Karpas-422 (cell line): Measurements from ENCODE around the gene LYST. TPM values are rescaled to one million over a fixed set of nuclear protein-coding genes. Genes with fewer than 3 reads are reported as not detected.

ENCODE experiments used
- DNase-seq: peaks from one replicate; pipeline ENCODE4 v3.0.0-alpha.2; 2015
- H2AFZ ChIP-seq: fragments of 200-600 bp; sonication (generic); 2 replicates; pipeline ENCODE4 v1.6.1; 2014; ENCODE audit warnings: antibody characterized with exemption, low read length, mixed read lengths
- H3K27ac ChIP-seq: fragments of 200-600 bp; sonication (generic); 2 replicates; pipeline ENCODE4 v1.5.1; 2014; ENCODE audit warnings: mild to moderate bottlenecking, low read length, moderate library complexity
- H3K27me3 ChIP-seq: fragments of 200-600 bp; sonication (generic); 2 replicates; pipeline ENCODE4 v1.6.1; 2014; ENCODE audit warnings: low read length, mixed read lengths
- H3K36me3 ChIP-seq: fragments of 200-600 bp; sonication (generic); 2 replicates; pipeline ENCODE4 v1.6.1; 2014; ENCODE audit warnings: low read length, mixed read lengths; ENCODE audit not compliant: insufficient read depth
- H3K4me1 ChIP-seq: fragments of 200-600 bp; sonication (generic); 2 replicates; pipeline ENCODE4 v1.6.1; 2014; ENCODE audit warnings: mild to moderate bottlenecking, low read length, mixed read lengths
- H3K4me2 ChIP-seq: fragments of 200-600 bp; sonication (generic); 2 replicates; pipeline ENCODE4 v1.6.1; 2014; ENCODE audit warnings: low read length, low read depth, mild to moderate bottlenecking; ENCODE audit not compliant: poor library complexity, severe bottlenecking
- H3K4me3 ChIP-seq: fragments of 200-600 bp; sonication (generic); 2 replicates; pipeline ENCODE4 v1.5.1; 2014; ENCODE audit warnings: mild to moderate bottlenecking, antibody characterized with exemption, low read length, mixed read lengths
- H3K79me2 ChIP-seq: fragments of 200-600 bp; sonication (generic); 2 replicates; pipeline ENCODE4 v1.6.1; 2014; ENCODE audit warnings: mild to moderate bottlenecking, low read length, mixed read lengths
- H3K9ac ChIP-seq: fragments of 200-600 bp; sonication (generic); 2 replicates; pipeline ENCODE4 v1.6.0; 2014; ENCODE audit warnings: low read length
- H3K9me2 ChIP-seq: fragments of 200-600 bp; sonication (generic), shearing (Covaris generic); replicated peaks from 2 replicates; pipeline ENCODE4 v1.6.0; 2014; ENCODE audit warnings: mild to moderate bottlenecking, low read length, moderate library complexity; ENCODE audit not compliant: insufficient read depth
- H3K9me3 ChIP-seq: fragments of 300-700, 200-600 bp; sonication (generic); 2 replicates; pipeline ENCODE4 v1.6.1; 2014; ENCODE audit warnings: low read length, mixed read lengths
- H4K20me1 ChIP-seq: fragments of 200-600 bp; sonication (generic); 2 replicates; pipeline ENCODE4 v1.6.1; 2014; ENCODE audit warnings: mild to moderate bottlenecking, antibody characterized with exemption, low read length, low read depth; ENCODE audit not compliant: insufficient read depth
- total RNA-seq: library from RNA; depleted of rRNA; stranded (reverse); fragments of >200 nt; shearing (Covaris generic); gene quantifications from 2 replicates; pipeline ENCODE4 v1.2.3, GENCODE V29; 2014; ENCODE audit warnings: low replicate concordance

LYST gene
- total RNA-seq, 1 experiment from 2014 or later, result 7.8 TPM

- H3K9me3 ChIP-seq, result no peaks in the 10 kb centered on the region
- H3K9ac ChIP-seq, result no peak overlapping the region
- DNase-seq, result no peak
- no peak overlapping the region for H3K4me2 ChIP-seq
- no peak overlapping the region for H3K4me3 ChIP-seq
- no peaks in the 10 kb centered on the region for H3K27me3 ChIP-seq
- no peaks in the 10 kb centered on the region for H3K79me2 ChIP-seq
- no peaks in the 10 kb centered on the region for H3K4me1 ChIP-seq
- no peaks in the 10 kb centered on the region for H3K9me2 ChIP-seq
- H3K36me3 ChIP-seq, result no peaks in the 10 kb centered on the region
- no peak overlapping the region for H2AFZ ChIP-seq
- no peaks in the 10 kb centered on the region for H4K20me1 ChIP-seq
- no peak overlapping the region for H3K27ac ChIP-seq
Observed at GRCh38 chr1:235892202-235892601, 25.5 kb upstream of the LYST start.

- H2AFZ ChIP-seq, result no peak overlapping the region
- no peaks in the 10 kb centered on the region for H3K27me3 ChIP-seq
- H3K79me2 ChIP-seq, result no peaks in the 10 kb centered on the region
- H3K9ac ChIP-seq, result no peak overlapping the region
- no peaks in the 10 kb centered on the region for H3K36me3 ChIP-seq
- H4K20me1 ChIP-seq, result no peaks in the 10 kb centered on the region
- H3K9me2 ChIP-seq, result no peaks in the 10 kb centered on the region
- H3K9me3 ChIP-seq, result no peaks in the 10 kb centered on the region
- no peak overlapping the region for H3K4me2 ChIP-seq
- no peaks in the 10 kb centered on the region for H3K4me1 ChIP-seq
- no peak for DNase-seq
- H3K27ac ChIP-seq, result no peak overlapping the region
- no peak overlapping the region for H3K4me3 ChIP-seq
Observed at GRCh38 chr1:235888119-235888643, 21.5 kb upstream of the LYST start.

GRCh38 chr1:235887676-235888075 lies 21.0 kb upstream of the LYST start:
- H3K27ac ChIP-seq, result no peak overlapping the region
- H2AFZ ChIP-seq, result no peak overlapping the region
- no peaks in the 10 kb centered on the region for H3K79me2 ChIP-seq
- H3K4me1 ChIP-seq, result no peaks in the 10 kb centered on the region
- H3K9me2 ChIP-seq, result no peaks in the 10 kb centered on the region
- no peaks in the 10 kb centered on the region for H4K20me1 ChIP-seq
- H3K4me3 ChIP-seq, result no peak overlapping the region
- no peaks in the 10 kb centered on the region for H3K27me3 ChIP-seq
- no peaks in the 10 kb centered on the region for H3K9me3 ChIP-seq
- H3K36me3 ChIP-seq, result no peaks in the 10 kb centered on the region
- no peak for DNase-seq
- no peak overlapping the region for H3K4me2 ChIP-seq
- H3K9ac ChIP-seq, result no peak overlapping the region

GRCh38 chr1:235885655-235886262 lies 19.1 kb upstream of the LYST start:
- Histone ChIP-seq H3K79me2 (no peaks in the 10 kb centered on the region), H3K4me1 (no peaks in the 10 kb centered on the region), H3K27me3 (no peaks in the 10 kb centered on the region), H3K9me2 (no peaks in the 10 kb centered on the region), H3K4me2 (no peak overlapping the region), H4K20me1 (no peaks in the 10 kb centered on the region), H3K9ac (no peak overlapping the region), H2AFZ (no peak overlapping the region), H3K9me3 (no peaks in the 10 kb centered on the region), H3K27ac (no peak overlapping the region), H3K36me3 (no peaks in the 10 kb centered on the region), H3K4me3 (no peak overlapping the region)
- DNase-seq, result no peak

- H3K36me3 ChIP-seq, result no peaks in the 10 kb centered on the region
- H3K4me1 ChIP-seq, result no peaks in the 10 kb centered on the region
- no peaks in the 10 kb centered on the region for H3K9me2 ChIP-seq
- H3K9me3 ChIP-seq, result no peaks in the 10 kb centered on the region
- no peaks in the 10 kb centered on the region for H3K79me2 ChIP-seq
- no peak overlapping the region for H3K9ac ChIP-seq
- no peaks in the 10 kb centered on the region for H3K27me3 ChIP-seq
- no peak overlapping the region for H3K27ac ChIP-seq
- no peak overlapping the region for H3K4me3 ChIP-seq
- H3K4me2 ChIP-seq, result no peak overlapping the region
- H2AFZ ChIP-seq, result no peak overlapping the region
- peak; percentile 29 for DNase-seq
- no peaks in the 10 kb centered on the region for H4K20me1 ChIP-seq
Observed at GRCh38 chr1:235883261-235883927, 16.7 kb upstream of the LYST start.

- H4K20me1 ChIP-seq, result no peaks in the 10 kb centered on the region
- H3K4me1 ChIP-seq, result no peaks in the 10 kb centered on the region
- H3K4me3 ChIP-seq, result no peak overlapping the region
- H3K79me2 ChIP-seq, result no peaks in the 10 kb centered on the region
- H3K9ac ChIP-seq, result no peak overlapping the region
- H3K9me2 ChIP-seq, result no peaks in the 10 kb centered on the region
- H3K9me3 ChIP-seq, result no peaks in the 10 kb centered on the region
- H2AFZ ChIP-seq, result no peak overlapping the region
- H3K4me2 ChIP-seq, result no peak overlapping the region
- no peaks in the 10 kb centered on the region for H3K36me3 ChIP-seq
- H3K27ac ChIP-seq, result no peak overlapping the region
- H3K27me3 ChIP-seq, result no peaks in the 10 kb centered on the region
- peak; percentile 28 for DNase-seq
Observed at GRCh38 chr1:235882816-235883215, 16.1 kb upstream of the LYST start.

- H3K9ac ChIP-seq, result no peak overlapping the region
- no peak overlapping the region for H3K27ac ChIP-seq
- no peak overlapping the region for H3K4me2 ChIP-seq
- no peaks in the 10 kb centered on the region for H3K79me2 ChIP-seq
- H3K9me3 ChIP-seq, result no peaks in the 10 kb centered on the region
- H4K20me1 ChIP-seq, result no peaks in the 10 kb centered on the region
- no peaks in the 10 kb centered on the region for H3K4me1 ChIP-seq
- H2AFZ ChIP-seq, result no peak overlapping the region
- DNase-seq, result peak; percentile 35
- no peaks in the 10 kb centered on the region for H3K9me2 ChIP-seq
- H3K4me3 ChIP-seq, result no peak overlapping the region
- H3K36me3 ChIP-seq, result no peaks in the 10 kb centered on the region
- H3K27me3 ChIP-seq, result no peaks in the 10 kb centered on the region
Observed at GRCh38 chr1:235881930-235882700, 15.4 kb upstream of the LYST start.

GRCh38 chr1:235878082-235878811 lies 11.5 kb upstream of the LYST start:
- no peaks in the 10 kb centered on the region for H3K9me3 ChIP-seq
- no peak overlapping the region for H3K27ac ChIP-seq
- no peaks in the 10 kb centered on the region for H4K20me1 ChIP-seq
- no peaks in the 10 kb centered on the region for H3K27me3 ChIP-seq
- H3K4me2 ChIP-seq, result no peak overlapping the region
- H2AFZ ChIP-seq, result no peak overlapping the region
- H3K36me3 ChIP-seq, result no peaks in the 10 kb centered on the region
- no peak overlapping the region for H3K4me3 ChIP-seq
- H3K9me2 ChIP-seq, result no peaks in the 10 kb centered on the region
- H3K4me1 ChIP-seq, result no peaks in the 10 kb centered on the region
- H3K79me2 ChIP-seq, result no peaks in the 10 kb centered on the region
- peak; percentile 21 for DNase-seq
- H3K9ac ChIP-seq, result no peak overlapping the region
